ENCODE data around the gene ADRA2A.

Gene ADRA2A

DNA sequence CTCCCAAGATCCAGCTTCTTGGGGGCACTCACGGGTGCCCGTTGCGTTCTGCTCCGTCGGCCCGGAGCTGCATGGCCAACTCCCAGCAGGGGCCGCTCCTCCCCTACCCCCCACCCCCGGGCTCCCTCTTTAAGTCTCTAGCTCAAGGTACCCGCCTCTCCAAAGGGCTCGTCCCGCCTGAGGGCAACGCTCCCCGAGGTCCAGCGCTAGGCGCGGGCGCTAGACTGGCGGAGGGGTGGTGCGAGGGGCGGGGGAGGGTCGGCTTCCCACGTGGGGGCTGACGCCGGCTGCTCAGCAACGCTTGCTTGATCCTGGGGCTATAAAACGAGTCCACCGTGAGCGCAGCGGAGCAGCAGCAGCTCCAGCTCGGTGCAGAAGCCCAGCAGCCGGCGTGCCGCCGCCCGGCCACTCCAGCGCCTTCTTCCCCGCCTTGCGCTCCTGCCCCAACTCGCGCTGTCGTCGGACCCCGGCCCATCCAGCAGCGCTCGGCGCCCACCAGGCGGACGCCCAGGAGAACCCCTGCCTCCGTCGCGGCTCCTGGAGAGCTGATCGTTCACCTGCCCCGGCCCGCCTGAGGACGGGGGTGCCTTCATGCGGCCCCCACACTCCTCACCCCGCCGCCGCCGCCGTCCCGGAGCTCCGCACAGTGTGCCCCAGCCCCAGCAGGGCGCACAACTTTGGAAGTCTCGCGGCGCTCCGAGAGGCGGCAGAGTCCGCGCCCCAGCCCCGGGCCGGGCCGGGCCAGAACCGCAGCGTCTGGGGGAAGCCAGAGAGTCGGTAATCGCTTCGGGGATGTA is at the start of gene ADRA2A:
Gene ADRA2A (plus strand): TSS at position 348 of the 797 bp plus-strand sequence. CDS start 968 bp downstream, outside the sequence.
- peak; percentile 46 for DNase-seq

DNA sequence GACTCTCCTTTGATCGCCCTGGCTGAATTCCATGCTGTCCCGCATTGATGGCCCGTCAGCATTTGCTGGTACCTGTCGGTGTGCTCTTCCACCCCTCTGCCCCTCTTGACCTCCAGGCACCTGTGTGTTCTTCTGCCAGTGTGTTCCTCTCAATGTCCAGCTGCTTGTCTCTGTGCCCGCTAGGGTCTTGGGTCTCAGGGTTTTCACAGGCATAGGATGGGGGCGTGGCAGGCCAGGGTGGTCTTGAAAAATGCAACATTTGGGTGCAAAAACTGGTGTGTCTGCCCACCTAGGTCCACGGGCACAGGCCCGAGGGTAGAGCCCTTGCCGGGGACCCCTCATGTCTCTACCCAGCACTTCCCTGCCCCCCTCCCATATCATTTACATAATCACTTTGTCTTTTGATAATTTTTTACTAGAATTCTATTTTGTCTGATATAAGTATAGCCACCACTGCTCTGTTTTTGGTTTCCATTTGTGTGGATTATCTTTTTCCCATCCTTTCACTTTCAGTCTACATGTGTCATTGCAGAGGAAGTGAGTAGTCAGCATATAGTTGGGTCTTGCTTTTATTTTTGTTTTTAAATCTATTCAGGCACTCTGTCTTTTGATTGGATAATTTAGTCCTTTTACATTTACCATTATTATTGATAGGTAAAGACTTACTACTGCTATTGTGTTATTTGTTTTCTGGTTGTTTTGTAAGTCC is 46.6 kb upstream of the ADRA2A start:
- DNase-seq = no peak

DNA sequence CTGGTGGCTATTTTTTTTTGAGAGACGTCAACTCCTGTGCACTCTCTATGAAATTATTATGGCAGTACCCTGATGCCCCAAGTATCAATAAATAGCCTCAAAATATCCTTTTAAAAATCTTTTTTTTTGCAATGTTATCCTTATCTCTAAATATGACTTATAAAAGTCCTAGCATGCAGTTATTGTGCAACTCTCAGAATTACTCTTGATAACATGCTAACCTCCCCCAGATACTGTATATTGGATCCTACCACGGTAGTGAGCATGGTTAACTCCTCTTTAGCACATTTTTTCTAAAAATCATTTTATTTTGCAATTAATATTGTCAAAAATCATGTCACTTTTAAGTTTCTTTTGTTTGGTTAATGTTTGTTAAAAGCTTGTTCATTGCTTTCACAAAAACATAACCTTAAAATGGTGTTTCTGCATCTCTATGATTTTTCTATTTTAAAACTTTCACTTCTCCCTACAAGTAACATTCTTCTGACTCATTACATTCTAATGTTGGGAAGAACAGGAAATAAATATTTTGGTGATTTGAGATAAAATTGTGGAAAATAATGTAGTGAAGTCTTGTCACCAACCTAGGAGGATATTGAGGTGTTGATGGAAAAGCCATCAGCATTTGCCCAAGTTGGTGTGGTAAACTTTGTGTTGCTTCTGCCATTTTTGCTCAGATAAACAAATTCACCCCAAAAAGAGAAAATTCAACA is 42.1 kb upstream of the ADRA2A start:
- no peak for DNase-seq

DNA sequence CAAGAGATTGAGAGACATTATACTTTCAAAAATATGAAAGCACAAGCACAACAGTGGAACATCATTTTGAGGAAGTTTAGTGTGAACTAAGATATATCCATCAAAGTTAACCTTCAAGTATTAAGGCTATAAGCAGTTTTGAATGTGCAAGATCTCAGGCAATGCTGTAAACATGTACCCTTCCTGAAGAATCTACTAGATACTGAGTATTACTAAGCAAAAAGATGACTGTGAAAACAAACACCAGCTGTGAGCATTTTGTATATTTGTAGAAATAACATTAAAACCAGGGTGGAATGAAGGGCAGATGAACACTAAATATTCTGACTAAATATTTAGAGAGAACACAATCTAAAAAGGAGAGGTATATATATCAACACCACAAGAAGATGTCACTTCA is 41.3 kb upstream of the ADRA2A start:
- no peak for DNase-seq

DNA sequence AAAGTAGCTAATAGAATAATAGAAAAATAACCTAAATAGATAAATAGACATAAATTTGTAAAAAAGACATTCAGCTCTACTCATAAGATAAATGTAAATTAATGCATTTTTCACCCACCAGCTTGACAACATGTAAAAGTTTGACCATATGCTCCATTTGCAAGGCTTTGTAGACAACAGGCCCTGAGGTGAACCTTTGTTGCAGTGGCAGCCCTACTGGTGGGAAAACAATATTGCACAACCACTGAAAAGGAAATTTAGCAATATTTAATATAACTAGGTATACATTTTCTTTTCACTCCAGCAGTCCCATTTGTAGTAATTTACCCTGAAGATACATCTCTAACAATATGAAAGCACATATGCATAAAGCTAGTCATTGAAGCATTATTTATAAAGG is 39.0 kb upstream of the ADRA2A start:
- no peak for DNase-seq

DNA sequence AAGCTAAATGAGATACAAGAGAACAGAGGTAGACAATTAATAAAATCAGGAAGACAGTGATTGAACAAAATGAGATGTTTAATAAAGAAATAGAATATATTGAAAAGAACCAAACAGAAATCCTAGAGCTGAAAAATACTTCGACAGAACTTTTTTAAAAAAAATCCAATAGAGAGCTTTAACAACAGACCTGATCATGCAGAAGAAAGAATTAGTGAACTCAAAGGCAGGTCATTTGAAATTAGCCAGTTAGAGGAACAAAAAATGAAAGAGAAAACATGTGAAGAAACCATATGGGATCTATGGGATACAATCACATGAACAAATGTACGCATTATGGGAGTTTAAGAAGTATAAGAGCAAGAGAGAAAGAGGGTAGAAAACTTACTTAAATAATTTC is 37.3 kb upstream of the ADRA2A start:
- no peak for DNase-seq

DNA sequence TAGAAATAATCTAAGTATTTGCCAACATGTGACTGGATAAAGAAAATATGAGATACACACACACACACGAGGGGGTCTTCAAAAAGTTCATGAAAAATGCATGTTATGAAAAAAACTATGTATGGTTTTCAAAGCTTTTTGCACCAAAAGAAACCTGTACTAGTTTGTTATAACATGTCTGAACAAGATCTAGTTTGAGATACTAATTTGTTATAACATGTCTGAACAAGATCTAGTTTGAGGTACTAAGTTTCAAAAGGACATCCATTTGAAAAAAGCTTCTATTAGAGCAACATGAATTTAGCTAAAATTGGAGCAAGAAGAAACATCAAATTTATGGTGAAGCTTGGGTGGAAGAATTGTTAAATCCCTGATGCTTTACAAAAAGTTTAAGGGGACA is 19.8 kb upstream of the ADRA2A start:
- DNase-seq = no peak

DNA sequence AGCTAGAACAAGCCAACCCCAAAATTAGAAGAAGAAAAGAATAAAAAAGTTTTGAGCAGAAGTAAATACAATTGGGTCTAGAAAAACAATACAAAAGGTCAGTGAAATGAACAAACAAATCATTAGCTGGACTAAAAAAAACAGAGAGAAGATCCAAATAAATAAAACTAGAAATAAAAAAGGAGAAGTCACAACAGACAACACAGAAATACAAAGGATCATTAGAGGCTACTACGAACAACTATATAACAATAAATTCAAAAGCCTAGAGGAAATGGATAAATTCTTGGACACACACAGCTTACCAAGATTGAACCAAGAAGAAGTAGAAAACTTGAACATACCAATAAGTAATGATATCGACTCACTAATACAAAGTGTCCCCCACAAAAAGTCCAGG is 13.4 kb upstream of the ADRA2A start:
- no peak for DNase-seq

DNA sequence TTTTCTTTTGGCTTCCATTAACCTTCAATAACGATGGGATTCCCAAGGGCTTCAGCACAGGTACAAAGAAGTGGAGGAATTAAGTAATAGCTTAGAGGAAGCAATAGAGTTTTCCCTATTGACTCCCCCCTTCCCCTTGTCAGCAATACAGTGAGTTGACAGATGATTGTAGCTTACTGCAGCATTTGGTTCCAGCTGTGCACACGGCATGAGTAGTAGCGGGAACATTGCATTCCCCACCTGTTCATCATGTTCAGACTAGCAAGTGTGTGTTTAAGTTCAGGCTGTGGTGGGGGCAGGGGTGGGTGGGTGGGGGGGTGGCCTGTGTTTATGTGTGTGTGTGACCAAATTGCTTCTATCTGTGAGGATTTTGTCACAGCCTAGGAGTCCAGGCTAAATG is 4.6 kb upstream of the ADRA2A start:
- no peak for DNase-seq

DNA sequence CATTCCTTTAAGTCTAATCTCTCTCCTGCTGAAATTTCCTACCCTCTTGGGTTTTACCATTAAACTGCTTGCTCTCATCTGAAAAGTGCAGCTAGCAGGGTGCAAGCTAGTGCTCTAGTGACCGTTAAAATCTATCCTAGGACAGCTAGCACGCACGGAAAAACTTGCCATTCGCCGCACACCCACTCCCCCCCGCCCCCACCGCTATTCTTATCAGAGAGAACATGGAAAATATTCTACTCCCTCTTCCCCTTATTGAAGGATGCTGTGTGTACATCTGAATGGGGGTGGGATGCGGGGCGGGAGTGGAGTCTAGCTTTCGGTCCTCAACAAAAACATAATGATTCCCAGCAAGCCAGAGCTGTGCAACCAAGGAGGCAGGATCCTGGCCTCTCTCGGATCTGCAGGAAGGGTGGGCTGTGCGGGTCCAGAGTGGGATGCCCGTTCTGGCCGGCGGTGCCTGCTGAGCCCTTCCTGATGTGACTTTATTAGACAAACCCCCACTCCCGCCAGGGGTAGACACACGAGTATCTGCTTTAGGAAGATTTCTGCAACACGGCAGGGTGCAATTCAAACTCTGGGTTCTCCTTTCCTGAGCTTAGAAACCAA is 1.1 kb upstream of the ADRA2A start:
- no peak for DNase-seq

DNA sequence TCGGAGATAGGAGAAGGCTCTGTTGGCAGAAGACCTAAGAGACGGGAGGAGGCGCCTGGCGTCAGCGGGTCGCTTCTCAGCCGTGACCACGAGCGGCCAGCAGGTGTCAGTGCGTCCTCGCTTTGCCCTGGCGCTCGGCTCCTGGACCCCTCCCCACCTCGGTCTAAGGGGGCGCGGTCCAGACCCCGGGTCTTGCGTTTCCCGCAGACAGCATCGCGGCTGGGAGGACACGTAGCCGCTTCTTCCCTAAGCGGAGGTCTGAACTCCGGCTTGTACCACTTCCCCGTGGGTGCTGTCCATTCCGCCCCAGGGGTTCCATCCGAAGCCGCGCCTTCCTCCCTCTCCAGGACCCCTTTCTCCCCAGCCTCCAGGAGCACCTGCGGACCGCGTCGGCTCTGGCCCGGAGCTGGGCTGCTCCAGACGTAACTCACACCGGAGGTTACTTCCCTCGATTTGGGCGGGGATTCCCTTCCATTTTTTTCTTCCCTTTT is 593 bp upstream of the ADRA2A start:
- DNase-seq = peak; percentile 74

DNA sequence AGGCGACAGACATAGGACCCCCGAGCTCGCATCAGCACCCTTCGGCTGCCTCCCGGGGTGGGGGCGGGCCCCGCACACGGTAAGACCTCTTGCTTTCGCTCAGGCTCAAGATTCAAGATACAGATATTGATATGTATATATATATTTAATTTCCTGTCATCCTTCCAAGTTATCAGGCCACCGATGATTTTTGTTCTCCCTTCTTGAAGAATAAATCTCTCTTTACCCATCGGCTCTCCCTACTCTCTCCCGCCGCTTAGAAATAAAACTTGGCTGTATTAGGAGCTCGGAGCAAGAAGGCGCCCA is 603 bp downstream of the ADRA2A start:
- DNase-seq = no peak

DNA sequence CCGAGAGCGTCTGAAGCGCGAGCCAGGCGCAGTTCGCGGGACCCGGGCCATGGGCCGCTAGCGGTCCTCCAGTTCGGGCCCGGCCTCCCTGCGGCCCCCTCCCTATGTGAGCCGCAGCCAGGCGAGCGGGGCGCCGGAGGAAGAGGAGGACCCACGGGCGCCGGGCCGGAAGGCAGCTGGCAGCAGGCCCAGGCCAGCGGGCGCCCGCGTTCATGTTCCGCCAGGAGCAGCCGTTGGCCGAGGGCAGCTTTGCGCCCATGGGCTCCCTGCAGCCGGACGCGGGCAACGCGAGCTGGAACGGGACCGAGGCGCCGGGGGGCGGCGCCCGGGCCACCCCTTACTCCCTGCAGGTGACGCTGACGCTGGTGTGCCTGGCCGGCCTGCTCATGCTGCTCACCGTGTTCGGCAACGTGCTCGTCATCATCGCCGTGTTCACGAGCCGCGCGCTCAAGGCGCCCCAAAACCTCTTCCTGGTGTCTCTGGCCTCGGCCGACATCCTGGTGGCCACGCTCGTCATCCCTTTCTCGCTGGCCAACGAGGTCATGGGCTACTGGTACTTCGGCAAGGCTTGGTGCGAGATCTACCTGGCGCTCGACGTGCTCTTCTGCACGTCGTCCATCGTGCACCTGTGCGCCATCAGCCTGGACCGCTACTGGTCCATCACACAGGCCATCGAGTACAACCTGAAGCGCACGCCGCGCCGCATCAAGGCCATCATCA is 1.1 kb downstream of the ADRA2A start:
- DNase-seq = peak; percentile 48

DNA sequence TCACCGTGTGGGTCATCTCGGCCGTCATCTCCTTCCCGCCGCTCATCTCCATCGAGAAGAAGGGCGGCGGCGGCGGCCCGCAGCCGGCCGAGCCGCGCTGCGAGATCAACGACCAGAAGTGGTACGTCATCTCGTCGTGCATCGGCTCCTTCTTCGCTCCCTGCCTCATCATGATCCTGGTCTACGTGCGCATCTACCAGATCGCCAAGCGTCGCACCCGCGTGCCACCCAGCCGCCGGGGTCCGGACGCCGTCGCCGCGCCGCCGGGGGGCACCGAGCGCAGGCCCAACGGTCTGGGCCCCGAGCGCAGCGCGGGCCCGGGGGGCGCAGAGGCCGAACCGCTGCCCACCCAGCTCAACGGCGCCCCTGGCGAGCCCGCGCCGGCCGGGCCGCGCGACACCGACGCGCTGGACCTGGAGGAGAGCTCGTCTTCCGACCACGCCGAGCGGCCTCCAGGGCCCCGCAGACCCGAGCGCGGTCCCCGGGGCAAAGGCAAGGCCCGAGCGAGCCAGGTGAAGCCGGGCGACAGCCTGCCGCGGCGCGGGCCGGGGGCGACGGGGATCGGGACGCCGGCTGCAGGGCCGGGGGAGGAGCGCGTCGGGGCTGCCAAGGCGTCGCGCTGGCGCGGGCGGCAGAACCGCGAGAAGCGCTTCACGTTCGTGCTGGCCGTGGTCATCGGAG is 1.8 kb downstream of the ADRA2A start:
- no peak for DNase-seq

DNA sequence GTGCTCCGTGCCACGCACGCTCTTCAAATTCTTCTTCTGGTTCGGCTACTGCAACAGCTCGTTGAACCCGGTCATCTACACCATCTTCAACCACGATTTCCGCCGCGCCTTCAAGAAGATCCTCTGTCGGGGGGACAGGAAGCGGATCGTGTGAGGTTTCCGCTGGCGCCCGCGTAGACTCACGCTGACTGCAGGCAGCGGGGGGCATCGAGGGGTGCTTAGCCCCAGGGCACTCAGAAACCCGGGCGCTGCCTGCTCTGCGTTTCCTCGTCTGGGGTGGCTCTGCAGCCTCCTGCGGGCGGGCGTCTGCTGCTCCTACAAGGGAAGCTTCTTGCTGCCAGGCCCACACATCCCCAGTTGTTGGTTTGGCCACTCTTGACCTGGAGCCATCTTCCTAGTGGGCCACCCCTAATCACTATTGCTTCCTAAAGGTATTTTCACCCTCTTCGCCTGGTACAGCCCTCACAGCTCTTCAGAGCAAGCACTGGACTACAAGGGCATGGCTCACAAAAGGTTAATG is 2.5 kb downstream of the ADRA2A start:
- DNase-seq = no peak

DNA sequence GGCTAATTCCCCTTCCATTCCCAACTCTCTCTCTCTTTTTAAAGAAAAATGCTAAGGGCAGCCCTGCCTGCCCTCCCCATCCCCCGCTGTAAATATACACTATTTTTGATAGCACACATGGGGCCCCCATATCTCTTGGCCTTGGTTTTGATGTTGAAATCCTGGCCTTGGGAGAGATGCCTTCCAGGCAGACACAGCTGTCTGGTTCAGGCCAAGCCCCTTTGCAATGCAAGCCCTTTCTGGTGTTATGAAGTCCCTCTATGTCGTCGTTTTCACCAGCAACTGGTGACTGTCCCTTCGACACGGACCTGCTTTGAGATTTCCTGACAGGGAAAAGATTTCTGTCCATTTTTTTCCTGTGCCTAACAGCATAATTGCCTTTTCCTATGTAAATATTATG is 3.0 kb downstream of the ADRA2A start:
- no peak for DNase-seq

DNA sequence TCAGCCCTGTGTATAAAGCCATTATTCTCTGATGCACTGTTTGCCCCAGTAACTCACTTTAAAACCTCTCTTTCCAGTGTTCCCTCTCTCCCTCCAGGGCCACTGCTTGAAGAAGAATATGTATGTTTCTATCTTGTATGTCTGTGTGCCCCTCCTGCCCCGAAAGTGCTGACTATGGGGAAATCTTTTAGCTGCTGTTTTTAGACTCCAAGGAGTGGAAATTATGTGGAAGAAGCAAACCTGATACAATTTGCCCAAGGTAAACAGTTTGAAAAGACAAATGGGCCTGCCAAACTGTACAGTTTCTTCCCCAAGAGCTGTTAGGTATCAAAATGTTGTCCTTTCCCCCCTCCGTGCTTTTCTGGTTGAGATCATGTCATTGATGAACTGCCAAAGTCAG is 3.4 kb downstream of the ADRA2A start:
- no peak for DNase-seq

DNA sequence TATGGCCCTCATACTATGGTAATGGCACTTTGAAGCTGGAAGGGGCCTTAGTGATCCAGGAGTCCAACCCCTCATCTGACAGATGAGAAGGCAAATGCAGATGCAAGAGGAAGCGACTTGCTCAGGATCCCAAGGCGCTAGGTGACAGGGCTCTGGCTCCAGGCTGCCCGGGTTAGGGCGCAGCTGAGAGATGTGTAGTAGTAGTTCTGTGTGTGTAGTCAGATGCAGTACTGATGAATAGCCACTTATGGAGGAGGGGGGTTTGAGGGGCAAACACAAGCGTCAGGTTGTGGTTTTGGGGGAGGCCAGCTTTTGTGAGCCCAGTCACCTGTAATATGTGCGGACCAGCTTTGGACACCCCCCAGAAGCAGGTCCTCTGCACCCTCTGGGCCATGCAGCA is 4.8 kb downstream of the ADRA2A start:
- no peak for DNase-seq

DNA sequence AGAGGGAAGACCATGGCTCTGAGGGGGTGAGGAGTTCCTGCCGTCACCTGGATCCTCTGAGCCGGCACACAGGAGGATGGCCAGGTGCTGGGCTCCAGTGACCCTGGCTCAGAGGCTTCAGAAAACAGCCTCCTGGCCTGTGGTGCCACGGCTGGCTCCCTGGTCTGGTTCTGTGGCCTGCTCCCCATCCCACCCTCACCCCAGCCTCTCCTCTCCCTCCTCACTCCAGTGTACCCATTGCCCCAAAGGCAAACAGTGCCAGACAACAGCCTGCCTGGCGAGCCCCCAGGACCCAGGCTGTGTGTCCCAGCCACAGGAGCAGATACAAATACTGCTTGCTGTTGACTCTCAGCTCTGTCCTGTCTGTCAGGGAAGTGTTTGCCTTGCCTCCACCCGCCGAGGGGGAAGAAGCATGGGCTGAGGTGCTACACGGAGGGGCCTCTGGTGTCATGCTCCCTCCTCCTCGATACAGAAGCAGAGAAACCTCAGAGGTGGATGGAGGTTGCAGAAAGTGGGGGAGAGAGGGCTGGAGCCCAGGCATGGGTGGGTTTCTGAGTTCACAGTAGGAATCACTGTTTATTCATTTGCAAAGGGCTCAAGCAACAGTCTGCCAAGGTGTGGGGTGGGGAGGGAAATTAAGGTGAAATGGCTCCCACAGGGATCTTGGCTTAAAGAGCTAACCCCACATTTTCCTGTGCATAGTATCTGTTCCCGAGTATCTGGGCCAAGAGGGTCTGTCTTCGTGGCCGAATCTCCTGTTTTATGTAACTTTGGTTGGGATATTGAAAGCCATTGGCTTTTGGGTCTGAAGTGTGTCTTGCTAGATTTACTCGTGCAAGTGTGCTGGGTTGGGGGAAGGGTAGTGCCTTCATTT is 5.5 kb downstream of the ADRA2A start:
- no peak for DNase-seq

DNA sequence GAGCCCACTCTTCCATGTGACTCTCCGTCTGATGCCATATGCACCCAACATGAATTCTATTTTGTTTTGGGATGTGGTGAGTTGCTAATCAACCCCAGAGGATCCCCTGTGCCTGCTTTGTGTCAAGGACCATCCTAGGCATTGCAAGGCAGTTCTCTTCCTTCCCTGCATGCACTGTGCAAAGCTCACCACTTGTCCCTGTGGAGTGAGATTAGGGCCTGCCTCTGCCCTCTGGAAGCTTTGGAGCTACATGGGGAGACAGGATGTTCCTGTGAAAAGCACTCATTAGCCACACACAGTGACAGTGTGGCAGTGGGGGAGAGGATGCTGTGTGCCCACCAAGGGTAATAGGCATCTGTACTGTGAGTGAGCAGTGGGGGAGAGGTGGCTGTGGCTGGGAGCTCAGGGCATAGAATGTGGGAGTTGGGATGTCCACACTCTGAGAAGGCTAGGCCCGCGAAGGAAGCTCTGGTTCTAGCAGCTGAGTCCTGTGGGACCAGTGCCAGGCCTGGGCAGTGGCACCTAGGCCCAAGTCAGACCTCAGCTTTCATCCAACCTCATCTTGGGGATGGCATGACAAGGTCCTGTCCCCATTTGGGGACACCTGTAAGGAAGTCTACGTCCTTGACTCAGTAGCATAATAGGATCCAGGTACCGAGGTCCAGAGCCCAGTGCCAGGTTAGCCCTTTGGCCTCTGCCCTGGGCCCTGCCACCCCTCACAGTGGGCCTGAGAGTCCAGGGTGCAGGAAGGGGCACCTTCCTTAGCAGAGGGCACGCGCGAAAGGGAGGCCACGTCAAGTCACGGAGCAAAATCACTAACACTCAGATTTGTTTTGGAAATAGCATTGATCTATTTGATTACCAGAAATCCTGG is 6.6 kb downstream of the ADRA2A start:
- DNase-seq = no peak
